ENCODE data around the gene S100A11. TPM values are rescaled to one million over a fixed set of nuclear protein-coding genes. Genes with fewer than 3 reads are reported as not detected.
A peak's percentile ranks its signal among the peaks of the same experiment; 100 is the strongest.

Gene S100A11
- total RNA-seq, 2 donors from 2014 or later, result 59.0 to 172 TPM

GRCh38 chr1:152035539-152036266, 1.1 kb downstream of the S100A11 start:
- Histone ChIP-seq H3K9me3 (no peaks in the 10 kb centered on the region), H3K27ac (peak overlapping the region; percentile 80 to 98), H3K27me3 (no peaks in the 10 kb centered on the region), H3K4me3 (peak overlapping the region; percentile 63 to 70), H3K4me1 (peaks cover 0 to 29% of the 10 kb centered on the region in 2 donors), H3K36me3 (peaks cover 22% of the 10 kb centered on the region)
- no peak for DNase-seq (ENCODE audit: low spot score)
- TF ChIP-seq CTCF (IDR thresholded peaks at IDR 0.05), result no peak

- Histone ChIP-seq H3K4me1 (peaks cover 0 to 29% of the 10 kb centered on the region in 2 donors), H3K27me3 (no peaks in the 10 kb centered on the region), H3K9me3 (no peaks in the 10 kb centered on the region), H3K4me3 (peak overlapping the region; percentile 63 to 70), H3K27ac (peak overlapping the region; percentile 80 to 98), H3K36me3 (peaks cover 26% of the 10 kb centered on the region)
- TF ChIP-seq CTCF (IDR thresholded peaks at IDR 0.05), result peak; percentile 60 to 75
- DNase-seq (ENCODE audit: low spot score), result peak; percentile 68
These were observed 1.9 kb downstream of the S100A11 start for GRCh38 chr1:152034654-152035538.

GRCh38 chr1:152034324-152034653, 2.5 kb downstream of the S100A11 start:
- Histone ChIP-seq H3K4me1 (peaks cover 0 to 29% of the 10 kb centered on the region in 2 donors), H3K36me3 (peaks cover 26% of the 10 kb centered on the region), H3K27ac (peak overlapping the region; percentile 80 to 98), H3K4me3 (peak overlapping the region; percentile 63 to 70), H3K27me3 (no peaks in the 10 kb centered on the region), H3K9me3 (no peaks in the 10 kb centered on the region)
- TF ChIP-seq CTCF (IDR thresholded peaks at IDR 0.05), result no peak
- no peak for DNase-seq (ENCODE audit: low spot score)

- no peaks in the 10 kb centered on the region for H3K9me3 ChIP-seq
- no peak for DNase-seq (ENCODE audit: low spot score)
- no peak for TF ChIP-seq CTCF (IDR thresholded peaks at IDR 0.05)
- no peaks in the 10 kb centered on the region for H3K27me3 ChIP-seq
- H3K4me1 ChIP-seq, result peaks cover 0 to 16% of the 10 kb centered on the region in 2 donors
- no peak overlapping the region for H3K4me3 ChIP-seq
- peaks cover 26% of the 10 kb centered on the region for H3K36me3 ChIP-seq
- H3K27ac ChIP-seq, result no peak overlapping the region
These were observed 6.9 kb downstream of the S100A11 start for GRCh38 chr1:152029929-152030211.

GRCh38 chr1:152029144-152029928, 7.5 kb downstream of the S100A11 start:
- Histone ChIP-seq H3K27ac (no peak overlapping the region), H3K27me3 (no peaks in the 10 kb centered on the region)

More at GRCh38 chr1:152029144-152029928, 7.5 kb downstream of the S100A11 start:
- TF ChIP-seq CTCF (IDR thresholded peaks at IDR 0.05), result no peak
- H3K36me3 ChIP-seq, result peaks cover 26% of the 10 kb centered on the region
- no peak for DNase-seq (ENCODE audit: low spot score)
- H3K9me3 ChIP-seq, result no peaks in the 10 kb centered on the region
- peaks cover 0 to 10% of the 10 kb centered on the region in 2 donors for H3K4me1 ChIP-seq
- H3K4me3 ChIP-seq, result no peak overlapping the region

Measured in right atrium auricular region (tissue), 2 donors.